GM19239 (cell line): ENCODE measurements around the gene NEDD4.
"Not testable (repeated sequence)": the region's sequence is repeated elsewhere in the genome, so short reads cannot be mapped to it uniquely, and the experiment has no call there.

ENCODE experiments used
- DNase-seq: peaks from one replicate; pipeline ENCODE4 v3.0.0; 2011; ENCODE audit warnings: low spot score; ENCODE audit not compliant: insufficient read length
- FAIRE-seq: peaks from 2 replicates; lab custom pipeline; 2011; peaks lifted over from hg19 to GRCh38; lab: Jason Lieb, UNC

NEDD4 gene

DNA sequence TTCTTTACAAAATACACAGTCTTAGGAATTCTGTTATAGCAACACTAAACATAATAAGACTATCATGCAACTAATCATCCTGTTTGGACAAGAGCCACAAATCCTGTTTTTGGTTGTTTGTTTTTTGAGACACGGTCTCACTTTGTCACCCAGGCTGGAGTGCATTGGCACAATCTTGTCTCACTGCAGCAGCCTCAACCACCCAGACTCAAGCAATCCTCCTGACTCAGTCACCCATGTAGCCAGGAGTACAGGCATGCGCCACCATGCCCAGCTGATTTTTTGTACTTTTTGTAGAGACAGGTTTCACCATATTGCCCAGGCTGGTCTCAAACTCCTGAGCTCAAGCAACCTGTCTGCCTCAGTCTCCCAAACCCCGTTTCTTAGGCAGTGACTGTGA, 28.3 kb downstream of the NEDD4 start:
- DNase-seq (no peak), FAIRE-seq (no peak)

DNA sequence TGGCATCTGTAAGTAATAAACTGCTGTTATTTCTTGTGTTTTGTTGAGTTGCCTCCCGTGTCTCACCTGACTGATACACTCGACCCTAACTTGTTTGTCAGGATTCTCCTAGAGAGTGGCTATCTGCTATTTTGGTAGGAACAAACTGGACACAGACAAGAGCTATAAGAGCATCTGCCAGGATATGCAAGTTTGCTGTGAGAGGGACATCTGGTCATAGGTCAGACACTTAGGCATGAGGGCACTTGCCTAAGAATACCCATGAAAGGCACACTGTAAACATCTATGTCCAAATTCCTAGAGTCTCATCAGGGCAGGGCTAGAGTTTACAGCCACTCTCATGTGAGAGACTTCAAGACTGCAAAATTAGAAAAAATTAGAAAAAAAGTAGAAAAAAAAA, 32.5 kb downstream of the NEDD4 start:
- no peak for FAIRE-seq
- no peak for DNase-seq

- FAIRE-seq, result no peak
- DNase-seq, result no peak
These were observed 33.5 kb downstream of the NEDD4 start for GRCh38 chr15:55959744-55960447.

DNA sequence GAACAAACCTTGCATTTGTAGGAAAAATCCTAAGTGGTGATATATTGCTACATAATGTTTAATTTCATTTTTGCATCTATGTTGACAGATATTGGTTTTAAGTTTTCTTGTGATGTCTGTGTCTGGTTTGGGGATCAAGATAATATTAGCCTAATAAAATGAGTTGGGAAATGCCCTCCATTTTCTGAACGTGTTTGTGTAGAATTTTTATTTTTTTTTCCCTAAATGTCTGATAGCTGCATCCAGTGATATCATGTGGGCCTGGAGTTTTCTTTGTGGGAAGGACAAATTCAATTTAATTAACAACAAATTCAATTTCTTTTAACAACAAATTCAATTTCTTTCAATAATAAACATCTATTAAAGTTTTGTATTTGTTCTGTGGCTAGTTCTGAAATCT, 35.1 kb downstream of the NEDD4 start:
- DNase-seq (no peak), FAIRE-seq (no peak)

DNA sequence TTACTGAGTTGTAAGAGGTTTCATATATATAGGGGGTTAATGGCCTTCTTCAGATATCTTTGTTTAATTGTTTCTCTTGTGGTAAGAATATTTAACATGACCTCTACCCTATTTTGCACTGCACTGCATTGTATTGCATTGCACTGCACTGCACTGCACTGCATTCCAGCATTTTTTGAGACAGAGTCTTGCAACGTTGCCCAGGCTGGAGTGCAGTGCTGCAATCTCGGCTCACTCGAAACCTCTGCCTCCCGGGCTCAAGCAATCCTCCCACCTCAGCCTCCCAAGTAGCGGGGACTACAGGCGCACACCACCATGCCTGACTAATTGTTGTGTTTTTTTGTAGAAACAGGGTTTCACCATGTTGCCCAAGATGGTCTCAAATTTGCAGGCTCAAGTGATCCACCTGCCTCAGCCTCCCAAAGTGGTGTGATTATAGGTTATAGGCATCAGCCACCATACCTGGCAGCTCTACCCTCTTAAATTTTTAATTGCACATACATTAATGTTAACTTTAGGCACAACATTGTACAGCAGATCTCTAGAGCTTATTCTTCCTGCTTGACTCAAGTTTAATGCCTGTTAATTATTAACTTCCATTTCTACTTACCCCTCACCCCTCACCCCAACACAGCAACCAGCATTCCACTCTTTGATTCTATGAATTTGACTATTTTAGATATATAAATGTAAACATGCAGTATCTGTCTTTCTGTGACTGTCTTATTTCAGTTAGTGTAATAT, 38.4 kb downstream of the NEDD4 start:
- FAIRE-seq, result no peak
- DNase-seq, result no peak

- DNase-seq, FAIRE-seq: not testable (repeated sequence)
These were observed 40.7 kb downstream of the NEDD4 start for GRCh38 chr15:55952501-55953274.

GRCh38 chr15:55944606-55945005, 48.8 kb downstream of the NEDD4 start:
- not testable (repeated sequence) for FAIRE-seq, DNase-seq

DNA sequence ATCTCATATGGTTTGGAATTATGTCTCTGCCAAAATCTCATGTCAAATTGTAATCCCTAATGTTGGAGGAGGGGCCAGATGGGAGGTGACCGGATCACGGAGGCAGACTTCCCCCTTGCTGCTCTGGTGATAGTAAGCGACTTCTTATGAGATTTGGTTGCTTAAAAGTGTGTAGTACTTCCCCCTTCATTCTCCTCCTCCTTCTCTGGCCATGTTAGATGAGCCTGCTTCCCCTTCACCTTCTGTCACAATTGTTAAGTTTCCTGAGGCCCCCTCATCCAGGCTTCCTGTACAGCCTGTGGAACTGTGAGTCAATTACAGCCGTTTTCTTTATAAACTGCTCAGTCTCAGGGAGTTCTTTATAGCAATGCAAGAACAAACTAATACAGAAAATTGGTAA, 51.1 kb downstream of the NEDD4 start:
- FAIRE-seq, result no peak
- no peak for DNase-seq

- DNase-seq, result no peak
- FAIRE-seq, result no peak
These were observed 56.4 kb downstream of the NEDD4 start for GRCh38 chr15:55937040-55937439.

- DNase-seq (no peak), FAIRE-seq (no peak)
These were observed 64.5 kb downstream of the NEDD4 start for GRCh38 chr15:55928955-55929354.

GRCh38 chr15:55921744-55922143, 71.7 kb downstream of the NEDD4 start:
- FAIRE-seq, result no peak

GRCh38 chr15:55917881-55918296, 75.5 kb downstream of the NEDD4 start:
- DNase-seq (no peak), FAIRE-seq (no peak)

More at GRCh38 chr15:55921744-55922143, 71.7 kb downstream of the NEDD4 start:
- no peak for DNase-seq

DNA sequence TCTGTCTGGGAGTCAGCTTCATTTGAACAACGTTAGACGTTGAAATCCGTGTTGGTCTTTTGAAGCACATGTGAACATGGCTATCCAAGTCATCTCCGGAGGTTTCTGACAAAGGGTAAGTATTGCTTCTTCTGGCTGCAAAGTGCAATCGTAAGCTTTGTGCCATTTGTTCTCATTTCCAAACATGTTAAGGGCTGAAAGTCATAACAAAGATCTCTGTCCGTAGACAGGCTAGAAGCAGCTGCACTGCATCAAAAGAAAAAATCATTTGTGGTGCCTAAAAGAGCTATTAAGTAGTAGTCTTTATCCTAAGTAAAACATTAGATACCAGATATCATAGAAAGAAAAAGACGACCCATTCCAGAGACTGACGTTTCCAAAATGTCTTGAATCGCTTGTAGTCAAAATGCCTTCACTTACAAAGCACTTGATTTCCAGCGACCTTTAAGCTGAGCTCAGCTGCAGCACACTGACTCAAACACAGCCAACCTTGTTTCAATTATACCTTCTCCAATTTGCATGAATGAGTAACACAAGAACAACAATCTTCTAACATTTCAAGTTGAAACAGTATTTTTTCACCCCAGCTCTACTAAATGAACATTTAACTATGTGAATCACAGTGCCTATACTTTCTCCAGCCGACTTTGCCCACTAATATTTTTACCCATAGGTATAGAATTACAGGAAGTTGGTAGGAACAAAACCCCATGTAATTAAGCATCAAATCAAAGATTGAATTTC, 76.6 kb downstream of the NEDD4 start:
- no peak for FAIRE-seq

GRCh38 chr15:55915876-55916567, 77.4 kb downstream of the NEDD4 start:
- no peak for DNase-seq
- FAIRE-seq, result no peak

More for the DNA sequence above, 76.6 kb downstream of the NEDD4 start:
- no peak for DNase-seq

DNA sequence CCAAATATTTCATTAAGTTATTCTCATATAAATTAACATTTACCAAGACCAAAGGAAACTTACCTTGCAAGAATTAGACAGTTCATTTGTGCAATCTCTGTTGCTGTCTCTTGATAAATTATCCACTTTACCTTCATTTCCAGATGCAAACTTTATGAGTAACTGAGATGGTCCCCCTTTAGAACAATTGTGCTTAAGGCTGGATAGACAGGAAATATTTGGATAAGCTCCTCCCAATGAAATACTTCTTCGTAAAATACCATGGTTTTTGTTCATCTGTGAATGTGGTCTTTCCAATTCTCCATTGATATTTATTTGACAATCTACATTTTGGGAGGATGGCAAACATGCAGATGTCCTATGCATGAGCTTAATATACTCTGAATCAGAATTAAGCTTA, 78.2 kb downstream of the NEDD4 start:
- DNase-seq, result no peak
- no peak for FAIRE-seq

GRCh38 chr15:55914446-55914845, 79.0 kb downstream of the NEDD4 start:
- DNase-seq (no peak), FAIRE-seq (no peak)

GRCh38 chr15:55912982-55913381, 80.4 kb downstream of the NEDD4 start:
- DNase-seq, result no peak
- FAIRE-seq, result no peak

- DNase-seq, result no peak
- FAIRE-seq, result no peak
These were observed 84.2 kb downstream of the NEDD4 start for GRCh38 chr15:55909036-55909811.

DNA sequence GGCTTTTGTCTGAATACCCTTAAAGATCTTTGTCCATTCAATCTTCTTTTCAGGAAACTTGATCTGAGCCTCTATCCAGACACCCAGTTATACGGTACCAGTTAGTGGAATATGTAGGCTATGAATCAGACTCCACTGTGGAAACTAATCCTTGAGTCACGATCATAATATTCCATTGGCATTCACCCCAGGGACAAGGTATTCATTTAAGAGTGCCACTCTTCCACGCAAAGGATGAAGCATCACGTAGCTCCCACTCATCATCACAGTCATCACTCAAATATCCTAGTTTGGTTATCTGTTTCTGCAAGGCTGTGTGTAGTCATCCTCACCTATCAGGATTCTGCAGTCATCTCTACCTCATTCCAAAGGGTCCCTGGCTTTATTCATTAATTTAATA, 85.6 kb downstream of the NEDD4 start:
- DNase-seq (no peak), FAIRE-seq (no peak)
